Omental fat pad (tissue), 4 donors: Measurements from ENCODE around the gene COMP. TPM values are rescaled to one million over a fixed set of nuclear protein-coding genes. Genes with fewer than 3 reads are reported as not detected.

ENCODE experiments used
- ATAC-seq: fragments of 150-250 bp; one replicate; pipeline ENCODE4 v1.9.1; 2016; ENCODE audit warnings: mild to moderate bottlenecking, moderate library complexity; ENCODE audit not compliant: low FRiP score
- DNase-seq: peaks from one replicate; pipeline ENCODE4 v3.0.0-alpha.2; 2019; ENCODE audit warnings: low spot score
- CTCF ChIP-seq, 3 donors: fragments of 450-650 bp; IDR thresholded peaks; one replicate each; pipeline ENCODE4 v1.5.1; 2016 to 2017; ENCODE audit warnings: antibody characterized with exemption in 3 of 3, mild to moderate bottlenecking in 3 of 3, moderate library complexity in 2 of 3
- total RNA-seq, 4 donors: library from RNA; depleted of rRNA; stranded (reverse); fragments of >200 nt; gene quantifications; one replicate each; pipeline ENCODE4 v1.1.0, GENCODE V29; 2016

COMP gene
- total RNA-seq, 4 donors from 2014 or later: 1.1 to 1.9 (median 1.3) TPM

- TF ChIP-seq CTCF (IDR thresholded peaks at IDR 0.05): no peak
- ATAC-seq (peak; percentile 58), DNase-seq (no peak)
Observed at GRCh38 chr19:18745012-18745735, 45.9 kb downstream of the COMP start.

- DNase-seq (no peak), ATAC-seq (no peak)
- TF ChIP-seq CTCF (IDR thresholded peaks at IDR 0.05): no peak
Observed at GRCh38 chr19:18743784-18744418, 47.2 kb downstream of the COMP start.

- no peak for TF ChIP-seq CTCF (IDR thresholded peaks at IDR 0.05)
- ATAC-seq: peak; percentile 5
- DNase-seq: no peak
Observed at GRCh38 chr19:18742838-18743783, 48.0 kb downstream of the COMP start.

- no peak for DNase-seq
- ATAC-seq: no peak
- TF ChIP-seq CTCF (IDR thresholded peaks at IDR 0.05): no peak
Observed at GRCh38 chr19:18742324-18742723, 48.8 kb downstream of the COMP start.

- ATAC-seq (no peak), DNase-seq (no peak)
- no peak for TF ChIP-seq CTCF (IDR thresholded peaks at IDR 0.05)
Observed at GRCh38 chr19:18741124-18742121, 49.7 kb downstream of the COMP start.
